Keratinocyte (primary cell): ENCODE data around the gene CACNA1C. TPM values are rescaled to one million over a fixed set of nuclear protein-coding genes. Genes with fewer than 3 reads are reported as not detected.

ENCODE experiments used
- DNase-seq: peaks from one replicate; pipeline ENCODE4 v3.0.0-alpha.2; 2011; ENCODE audit warnings: low read depth, missing footprints, low spot score
- FAIRE-seq: peaks from 2 replicates; lab custom pipeline; 2011; peaks lifted over from hg19 to GRCh38; lab: Jason Lieb, UNC
- H2AFZ ChIP-seq: 2 replicates; pipeline ENCODE4 v1.6.0; 2012; ENCODE audit warnings: low read length, control low read depth, inconsistent platforms; ENCODE audit not compliant: control insufficient read depth
- H3K27ac ChIP-seq: 2 replicates; pipeline ENCODE4 v1.5.1; 2011; ENCODE audit warnings: low read length; ENCODE audit not compliant: control insufficient read depth, insufficient read depth
- H3K27me3 ChIP-seq: 3 replicates; pipeline ENCODE4 v1.6.0; 2011; ENCODE audit warnings: low read length; ENCODE audit not compliant: control insufficient read depth, insufficient read depth; ENCODE audit errors: extremely low read depth
- H3K36me3 ChIP-seq, 2 experiments: 2 replicates in 1 of 2; 3 replicates in 1 of 2; pipeline ENCODE4 v1.5.1; 2011; ENCODE audit warnings: low read length in 2 of 2, mild to moderate bottlenecking in 1 of 2; ENCODE audit not compliant: control insufficient read depth in 2 of 2, insufficient read depth in 2 of 2; ENCODE audit errors: extremely low read depth in 1 of 2
- H3K4me1 ChIP-seq: 3 replicates; pipeline ENCODE4 v1.5.1; 2011; ENCODE audit warnings: low read length; ENCODE audit not compliant: control insufficient read depth, insufficient read depth; ENCODE audit errors: extremely low read depth
- H3K4me2 ChIP-seq: 3 replicates; pipeline ENCODE4 v1.6.0; 2011; ENCODE audit warnings: low read depth, low read length; ENCODE audit not compliant: control insufficient read depth, insufficient read depth; ENCODE audit errors: extremely low read depth
- H3K4me3 ChIP-seq, 3 experiments: fragments of 200-600 bp in 1 of 3; sonication (generic) in 1 of 3; 2 replicates in 2 of 3; 3 replicates in 1 of 3; pipeline ENCODE4 v1.5.1; 2011 to 2016; ENCODE audit warnings: low read length in 3 of 3, mild to moderate bottlenecking in 3 of 3, control low read depth in 2 of 3, inconsistent platforms in 1 of 3, low read depth in 1 of 3, mixed read lengths in 1 of 3, mixed run types in 1 of 3, moderate library complexity in 1 of 3; ENCODE audit not compliant: control insufficient read depth in 2 of 3, insufficient read depth in 2 of 3; ENCODE audit errors: extremely low read depth in 1 of 3
- H3K79me2 ChIP-seq: 2 replicates; pipeline ENCODE4 v1.6.0; 2012; ENCODE audit warnings: low read length; ENCODE audit not compliant: control insufficient read depth, insufficient read depth
- H3K9ac ChIP-seq: 3 replicates; pipeline ENCODE4 v1.6.0; 2011; ENCODE audit warnings: low read length; ENCODE audit not compliant: control insufficient read depth, insufficient read depth; ENCODE audit errors: extremely low read depth
- H3K9me1 ChIP-seq: 3 replicates; pipeline ENCODE4 v1.6.0; 2011; ENCODE audit warnings: low read length; ENCODE audit not compliant: control insufficient read depth, insufficient read depth; ENCODE audit errors: extremely low read depth
- H3K9me3 ChIP-seq: 2 replicates; pipeline ENCODE4 v1.5.1; 2012; ENCODE audit warnings: low read depth, low read length; ENCODE audit not compliant: control insufficient read depth
- H4K20me1 ChIP-seq: 3 replicates; pipeline ENCODE4 v1.6.0; 2011; ENCODE audit warnings: low read length; ENCODE audit not compliant: control insufficient read depth, insufficient read depth; ENCODE audit errors: extremely low read depth
- EZH2 ChIP-seq: IDR thresholded peaks from one replicate; pipeline ENCODE4 v1.6.1; 2012; ENCODE audit warnings: inconsistent platforms, mild to moderate bottlenecking, low read length, moderate library complexity
- dilution Hi-C: fragments of 300-500 bp; cut with MboI; formaldehyde crosslinking; loops from one replicate; pipeline ENCODE4 v1.7.0; 2020; ENCODE audit warnings: low sequenced_read_pairs; ENCODE audit not compliant: extremely low pct_ligation_motif_present
- polyA plus RNA-seq, 5 experiments: library from polyadenylated mRNA; depleted of rRNA in 3 of 5; stranded (reverse) in 3 of 5; stranded (forward) in 1 of 5; unstranded in 1 of 5; fragments of >200 nt; gene quantifications; 1 replicate in 1 of 5; 2 replicates in 3 of 5; 3 replicates in 1 of 5; pipeline versions ENCODE4 v1.2.1 to v1.2.3, GENCODE V29; 2011 to 2012; ENCODE audit warnings: missing spikeins in 2 of 5, low read depth in 1 of 5, low replicate concordance in 1 of 5
- TF ChIP-seq, protein P1 (sequence below), 3 experiments: IDR thresholded peaks in 1 of 3; conservative IDR thresholded peaks in 1 of 3; optimal IDR thresholded peaks in 1 of 3; 2 replicates in 2 of 3; 3 replicates in 1 of 3; pipeline versions ENCODE3 to v1.5.1; 2011; ENCODE audit warnings: low read length in 3 of 3, mild to moderate bottlenecking in 3 of 3, moderate library complexity in 2 of 3, control low read depth in 1 of 3, inconsistent platforms in 1 of 3; ENCODE audit not compliant: insufficient read depth in 2 of 3; ENCODE audit errors: extremely low read depth in 1 of 3

Gene CACNA1C
- polyA plus RNA-seq, 1 donor (not counting 4 experiments of a cell fraction or from before 2014, with no cell fraction given) = not detected

DNA sequence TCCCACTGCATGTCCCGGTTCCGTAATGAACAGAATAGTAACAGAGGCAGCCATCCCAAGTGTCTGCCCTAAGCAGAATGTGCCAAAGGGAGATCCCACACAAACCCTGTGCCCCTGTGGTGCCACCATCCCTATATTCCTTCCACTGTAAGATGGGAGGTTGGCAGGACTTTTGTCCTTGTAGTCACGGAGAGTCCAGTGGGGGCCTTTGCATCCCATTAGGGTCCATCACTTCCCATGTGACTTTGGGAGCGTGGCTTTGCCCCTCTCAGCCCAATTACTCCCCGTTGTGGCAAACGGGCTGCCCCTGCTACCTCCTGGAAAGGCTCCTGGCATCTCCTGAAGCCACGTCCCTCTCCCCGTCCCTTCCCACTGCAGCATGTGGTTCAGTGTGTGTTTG lies 552.5 kb downstream of the CACNA1C start:
- dilution Hi-C loops = no loop called here
- Histone ChIP-seq H4K20me1 (no peaks in the 10 kb centered on the region), H3K9ac (no peak overlapping the region), H3K4me3 (no peak overlapping the region), H3K79me2 (no peaks in the 10 kb centered on the region), H3K4me2 (no peak overlapping the region), H3K27me3 (no peaks in the 10 kb centered on the region), H2AFZ (no peak overlapping the region), H3K4me1 (no peaks in the 10 kb centered on the region), H3K36me3 (no peaks in the 10 kb centered on the region), H3K27ac (no peak overlapping the region), H3K9me1 (no peaks in the 10 kb centered on the region), H3K9me3 (no peaks in the 10 kb centered on the region)
- TF ChIP-seq, protein P1, sequence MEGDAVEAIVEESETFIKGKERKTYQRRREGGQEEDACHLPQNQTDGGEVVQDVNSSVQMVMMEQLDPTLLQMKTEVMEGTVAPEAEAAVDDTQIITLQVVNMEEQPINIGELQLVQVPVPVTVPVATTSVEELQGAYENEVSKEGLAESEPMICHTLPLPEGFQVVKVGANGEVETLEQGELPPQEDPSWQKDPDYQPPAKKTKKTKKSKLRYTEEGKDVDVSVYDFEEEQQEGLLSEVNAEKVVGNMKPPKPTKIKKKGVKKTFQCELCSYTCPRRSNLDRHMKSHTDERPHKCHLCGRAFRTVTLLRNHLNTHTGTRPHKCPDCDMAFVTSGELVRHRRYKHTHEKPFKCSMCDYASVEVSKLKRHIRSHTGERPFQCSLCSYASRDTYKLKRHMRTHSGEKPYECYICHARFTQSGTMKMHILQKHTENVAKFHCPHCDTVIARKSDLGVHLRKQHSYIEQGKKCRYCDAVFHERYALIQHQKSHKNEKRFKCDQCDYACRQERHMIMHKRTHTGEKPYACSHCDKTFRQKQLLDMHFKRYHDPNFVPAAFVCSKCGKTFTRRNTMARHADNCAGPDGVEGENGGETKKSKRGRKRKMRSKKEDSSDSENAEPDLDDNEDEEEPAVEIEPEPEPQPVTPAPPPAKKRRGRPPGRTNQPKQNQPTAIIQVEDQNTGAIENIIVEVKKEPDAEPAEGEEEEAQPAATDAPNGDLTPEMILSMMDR (optimal IDR thresholded peaks at IDR 0.05 in 1 of 3, IDR thresholded peaks at IDR 0.05 in 1 of 3, conservative IDR thresholded peaks at IDR 0.05 in 1 of 3; ENCODE audit: extremely low read depth in 1 of 3, insufficient read depth in 2 of 3, low read length in 3 of 3) = no peak
- no peak for TF ChIP-seq EZH2
- DNase-seq = no peak
- FAIRE-seq = no peak

DNA sequence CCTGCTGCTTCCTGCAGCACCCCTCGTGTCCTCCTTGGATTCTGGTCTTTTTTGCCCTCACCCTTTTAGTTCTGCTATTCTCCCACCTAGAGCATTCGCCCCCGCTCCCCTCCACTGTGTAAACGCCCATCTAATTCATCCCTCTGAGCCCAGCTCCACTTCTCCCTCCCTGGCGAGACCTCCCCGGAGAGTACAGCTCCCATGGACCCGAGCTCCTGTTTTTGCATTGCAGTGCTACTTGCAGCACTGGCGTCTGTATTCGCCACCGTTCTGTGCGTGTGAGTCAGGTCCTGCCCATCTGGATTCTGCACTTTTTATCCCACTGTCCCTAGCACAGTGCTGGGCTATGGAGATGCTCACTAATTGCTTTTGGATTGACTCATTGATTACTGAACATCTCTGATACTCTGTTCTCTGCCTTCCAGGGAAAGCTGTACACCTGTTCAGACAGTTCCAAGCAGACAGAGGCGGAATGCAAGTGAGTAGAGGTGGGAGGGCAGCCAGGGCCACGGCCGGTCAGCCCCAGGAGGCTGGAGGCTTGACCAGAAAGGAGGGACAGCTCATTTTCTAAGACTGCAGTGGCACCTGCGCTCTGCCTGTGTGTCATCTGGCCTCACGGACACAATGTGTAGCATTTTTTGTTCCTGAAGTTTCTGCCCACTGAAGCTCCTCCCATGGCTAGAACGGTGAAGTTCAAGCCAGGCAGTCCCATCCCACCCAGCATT lies 553.6 kb downstream of the CACNA1C start:
- Histone ChIP-seq H3K79me2 (no peaks in the 10 kb centered on the region), H3K9me1 (no peaks in the 10 kb centered on the region), H3K27me3 (no peaks in the 10 kb centered on the region), H2AFZ (no peak overlapping the region), H3K9me3 (peaks cover 1% of the 10 kb centered on the region), H4K20me1 (no peaks in the 10 kb centered on the region), H3K27ac (no peak overlapping the region), H3K4me3 (no peak overlapping the region), H3K9ac (no peak overlapping the region), H3K4me1 (no peaks in the 10 kb centered on the region), H3K36me3 (no peaks in the 10 kb centered on the region), H3K4me2 (no peak overlapping the region)
- no peak for DNase-seq
- TF ChIP-seq EZH2 = no peak
- TF ChIP-seq, protein P1 (optimal IDR thresholded peaks at IDR 0.05 in 1 of 3, IDR thresholded peaks at IDR 0.05 in 1 of 3, conservative IDR thresholded peaks at IDR 0.05 in 1 of 3; ENCODE audit: extremely low read depth in 1 of 3, insufficient read depth in 2 of 3, low read length in 3 of 3) = no peak
- FAIRE-seq = no peak
- dilution Hi-C loops = no loop called here
